ENCODE data around the gene MUC5B.
"Not testable (repeated sequence)": the region's sequence is repeated elsewhere in the genome, so short reads cannot be mapped to it uniquely, and the experiment has no call there.

MUC5B gene

GRCh38 chr11:1222491-1223345 is at the start of gene MUC5B:
Gene MUC5B, plus strand, starts transcription at chr11:1223066. Its CDS starts 58 bp downstream, at chr11:1223124.
- DNase-seq (ENCODE audit: low read depth in 3 of 3) = no peak

- DNase-seq (ENCODE audit: low read depth in 3 of 3) = not testable (repeated sequence)
These were observed 49.5 kb upstream of the MUC5B start for GRCh38 chr11:1173396-1173795.

- DNase-seq (ENCODE audit: low read depth in 3 of 3) = no peak
These were observed 48.2 kb upstream of the MUC5B start for GRCh38 chr11:1174441-1175370.

GRCh38 chr11:1175461-1176223 is 47.2 kb upstream of the MUC5B start:
- no peak for DNase-seq (ENCODE audit: low read depth in 3 of 3)

DNA sequence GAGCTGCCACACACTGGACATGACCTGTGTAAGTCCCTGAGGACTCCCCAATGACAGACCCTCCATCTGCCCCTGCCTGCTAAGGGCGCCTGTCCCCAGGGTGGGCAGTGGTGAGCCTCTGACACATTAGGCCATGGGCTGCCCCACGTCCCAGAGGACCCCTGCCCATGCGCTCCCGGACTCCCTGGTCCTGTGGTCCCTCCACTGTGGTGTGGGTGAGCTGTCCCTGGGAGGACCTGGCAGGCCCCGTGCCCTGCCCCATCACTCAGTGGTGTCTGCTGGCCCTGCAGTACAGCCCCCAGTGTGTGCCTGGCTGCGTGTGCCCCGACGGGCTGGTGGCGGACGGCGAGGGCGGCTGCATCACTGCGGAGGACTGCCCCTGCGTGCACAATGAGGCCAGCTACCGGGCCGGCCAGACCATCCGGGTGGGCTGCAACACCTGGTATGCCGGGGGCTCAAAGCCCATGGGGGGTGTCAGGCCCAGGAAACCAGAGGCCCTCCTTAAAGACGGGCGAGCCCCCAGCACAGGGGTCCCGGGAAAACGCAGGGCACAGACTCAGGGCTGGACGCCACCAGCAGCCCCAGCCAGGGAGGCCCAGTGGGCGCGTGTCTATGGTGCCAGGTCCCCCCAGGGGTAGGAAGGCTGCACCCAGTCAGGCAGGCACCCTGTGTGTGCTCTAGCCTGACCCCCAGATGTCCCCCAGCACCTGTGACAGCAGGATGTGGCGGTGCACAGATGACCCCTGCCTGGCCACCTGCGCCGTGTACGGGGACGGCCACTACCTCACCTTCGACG is 46.4 kb upstream of the MUC5B start:
- no peak for DNase-seq (ENCODE audit: low read depth in 3 of 3)

DNA sequence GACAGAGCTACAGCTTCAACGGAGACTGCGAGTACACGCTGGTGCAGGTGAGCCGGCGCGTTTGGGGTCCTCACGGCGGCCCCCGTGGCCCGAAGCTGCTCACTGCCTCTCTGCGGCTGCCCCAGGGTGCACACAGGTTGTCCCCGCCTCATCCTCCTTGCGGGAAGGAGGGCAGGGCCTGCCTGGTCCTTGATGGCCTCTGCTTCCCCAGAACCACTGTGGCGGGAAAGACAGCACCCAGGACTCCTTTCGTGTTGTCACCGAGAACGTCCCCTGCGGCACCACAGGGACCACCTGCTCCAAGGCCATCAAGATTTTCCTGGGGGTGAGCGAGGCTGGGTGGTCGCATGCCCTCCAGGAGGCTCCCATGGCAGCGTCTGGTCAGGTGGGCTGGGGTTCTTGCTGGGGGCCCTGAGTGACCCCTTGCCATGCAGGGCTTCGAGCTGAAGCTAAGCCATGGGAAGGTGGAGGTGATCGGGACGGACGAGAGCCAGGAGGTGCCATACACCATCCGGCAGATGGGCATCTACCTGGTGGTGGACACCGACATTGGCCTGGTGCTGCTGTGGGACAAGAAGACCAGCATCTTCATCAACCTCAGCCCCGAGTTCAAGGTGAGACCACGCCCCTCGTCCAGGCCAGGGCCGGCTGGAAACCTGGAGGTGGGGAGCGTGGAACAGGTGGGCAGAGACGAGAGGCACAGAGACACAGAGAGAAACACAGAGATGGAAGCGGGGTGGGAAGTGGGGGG is 45.7 kb upstream of the MUC5B start:
- DNase-seq (ENCODE audit: low read depth in 3 of 3) = no peak

GRCh38 chr11:1177771-1178090 is 45.1 kb upstream of the MUC5B start:
- no peak for DNase-seq (ENCODE audit: low read depth in 3 of 3)

DNA sequence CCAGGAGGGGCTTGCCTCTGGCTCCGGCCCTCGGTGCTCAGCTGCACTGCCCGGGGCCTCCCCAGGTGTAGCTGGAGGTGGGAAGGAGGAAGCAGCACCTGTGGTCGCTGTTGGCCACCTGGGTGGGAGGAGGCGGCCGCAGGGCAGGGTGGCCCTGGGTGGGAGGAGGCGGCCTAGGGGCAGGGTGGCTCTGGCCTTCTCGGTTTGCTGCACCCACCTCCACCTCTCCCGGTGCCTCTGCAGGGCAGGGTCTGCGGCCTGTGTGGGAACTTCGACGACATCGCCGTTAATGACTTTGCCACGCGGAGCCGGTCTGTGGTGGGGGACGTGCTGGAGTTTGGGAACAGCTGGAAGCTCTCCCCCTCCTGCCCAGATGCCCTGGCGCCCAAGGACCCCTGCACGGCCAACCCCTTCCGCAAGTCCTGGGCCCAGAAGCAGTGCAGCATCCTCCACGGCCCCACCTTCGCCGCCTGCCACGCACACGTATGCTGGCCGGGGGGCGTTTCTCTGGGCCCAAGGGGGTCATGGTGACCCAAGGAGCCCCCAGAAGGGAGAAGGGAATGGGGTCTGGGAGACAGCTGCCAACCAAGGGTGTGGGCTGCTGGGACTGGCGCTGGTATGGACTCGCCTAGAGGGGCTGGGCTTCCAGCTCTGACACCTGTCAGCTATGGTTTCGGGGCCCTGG is 44.5 kb upstream of the MUC5B start:
- no peak for DNase-seq (ENCODE audit: low read depth in 3 of 3)

DNA sequence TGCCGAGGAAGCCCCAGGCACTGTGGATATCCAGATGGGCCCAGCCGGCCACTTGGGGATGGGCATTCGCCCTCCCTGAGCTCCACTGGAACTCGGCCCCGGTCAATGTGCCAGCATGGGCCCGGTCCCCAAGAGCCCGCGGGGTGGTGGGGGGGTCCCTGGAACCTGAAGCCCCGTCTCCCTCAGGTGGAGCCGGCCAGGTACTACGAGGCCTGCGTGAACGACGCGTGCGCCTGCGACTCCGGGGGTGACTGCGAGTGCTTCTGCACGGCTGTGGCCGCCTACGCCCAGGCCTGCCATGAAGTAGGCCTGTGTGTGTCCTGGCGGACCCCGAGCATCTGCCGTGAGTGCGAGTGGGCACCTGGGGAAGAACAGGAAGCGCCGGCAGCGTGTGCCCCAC is 44.0 kb upstream of the MUC5B start:
- no peak for DNase-seq (ENCODE audit: low read depth in 3 of 3)

DNA sequence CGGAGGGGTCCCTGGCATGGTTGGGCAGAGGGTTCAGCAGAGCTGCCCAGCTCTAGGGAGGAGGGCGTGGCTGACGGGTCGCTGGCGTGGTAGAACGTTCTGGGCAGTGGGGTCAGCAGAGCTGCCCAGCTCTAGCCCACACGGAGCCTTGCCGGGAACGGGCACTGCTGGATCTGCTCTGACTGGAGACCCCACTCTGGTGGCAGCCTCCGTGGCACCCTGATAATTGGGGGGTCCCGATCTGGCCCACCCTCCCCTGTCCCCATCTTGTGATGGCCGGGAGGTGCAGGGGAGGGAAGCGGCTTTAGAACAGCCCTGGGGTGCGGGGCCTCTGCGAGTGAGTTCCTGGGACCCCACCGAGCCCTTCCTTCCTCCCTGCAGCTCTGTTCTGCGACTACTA is 43.2 kb upstream of the MUC5B start:
- no peak for DNase-seq (ENCODE audit: low read depth in 3 of 3)

- no peak for DNase-seq (ENCODE audit: low read depth in 3 of 3)
These were observed 42.7 kb upstream of the MUC5B start for GRCh38 chr11:1180171-1180570.

DNA sequence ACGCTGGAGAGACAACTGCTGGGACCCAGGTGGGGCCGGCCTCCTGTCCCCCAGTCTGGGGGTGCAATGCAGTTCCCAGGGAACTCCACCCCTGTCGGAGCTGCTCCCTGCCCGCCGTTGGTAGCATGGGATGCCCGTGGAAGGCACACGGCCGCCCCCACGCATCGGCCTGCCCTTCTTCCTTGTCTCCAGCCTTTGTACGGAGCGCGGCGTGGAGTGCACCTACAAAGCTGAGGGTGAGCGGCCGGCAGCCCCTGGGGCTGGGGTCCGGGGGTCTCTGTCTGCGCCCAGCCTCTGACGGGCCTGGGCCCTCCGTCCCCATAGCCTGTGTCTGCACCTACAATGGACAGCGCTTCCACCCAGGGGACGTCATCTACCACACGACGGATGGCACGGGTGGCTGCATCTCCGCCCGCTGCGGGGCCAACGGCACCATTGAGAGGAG is 41.9 kb upstream of the MUC5B start:
- no peak for DNase-seq (ENCODE audit: low read depth in 3 of 3)

GRCh38 chr11:1181420-1181819 is 41.4 kb upstream of the MUC5B start:
- no peak for DNase-seq (ENCODE audit: low read depth in 3 of 3)

DNA sequence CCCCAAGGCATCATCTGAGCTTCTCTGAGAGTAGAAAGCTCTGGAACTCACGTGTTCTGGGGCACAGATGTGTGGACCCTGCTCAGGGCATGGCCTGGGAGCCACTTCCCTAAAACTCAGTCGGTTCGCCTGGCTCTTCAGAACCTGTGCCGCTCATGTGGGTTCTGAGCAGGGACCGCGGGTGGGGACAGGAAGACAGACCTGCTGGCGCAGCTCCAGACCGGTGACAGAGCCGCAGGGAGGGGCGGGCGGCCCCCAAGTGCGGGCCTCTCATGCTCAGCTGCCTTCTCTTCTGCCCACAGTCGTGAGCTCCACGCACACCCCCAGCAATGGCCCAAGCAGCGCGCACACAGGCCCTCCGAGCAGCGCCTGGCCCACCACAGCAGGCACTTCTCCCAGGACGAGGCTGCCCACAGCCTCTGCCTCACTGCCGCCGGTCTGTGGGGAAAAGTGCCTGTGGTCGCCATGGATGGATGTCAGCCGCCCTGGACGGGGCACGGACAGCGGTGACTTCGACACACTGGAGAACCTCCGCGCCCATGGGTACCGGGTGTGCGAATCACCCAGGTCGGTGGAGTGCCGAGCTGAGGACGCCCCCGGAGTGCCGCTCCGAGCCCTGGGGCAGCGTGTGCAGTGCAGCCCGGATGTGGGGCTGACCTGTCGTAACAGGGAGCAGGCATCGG is 40.9 kb upstream of the MUC5B start:
- DNase-seq (ENCODE audit: low read depth in 3 of 3) = no peak

GRCh38 chr11:1184139-1184538 is 38.7 kb upstream of the MUC5B start:
- not testable (repeated sequence) for DNase-seq (ENCODE audit: low read depth in 3 of 3)

GRCh38 chr11:1188451-1189130 is 34.3 kb upstream of the MUC5B start:
- not testable (repeated sequence) for DNase-seq (ENCODE audit: low read depth in 3 of 3)

DNA sequence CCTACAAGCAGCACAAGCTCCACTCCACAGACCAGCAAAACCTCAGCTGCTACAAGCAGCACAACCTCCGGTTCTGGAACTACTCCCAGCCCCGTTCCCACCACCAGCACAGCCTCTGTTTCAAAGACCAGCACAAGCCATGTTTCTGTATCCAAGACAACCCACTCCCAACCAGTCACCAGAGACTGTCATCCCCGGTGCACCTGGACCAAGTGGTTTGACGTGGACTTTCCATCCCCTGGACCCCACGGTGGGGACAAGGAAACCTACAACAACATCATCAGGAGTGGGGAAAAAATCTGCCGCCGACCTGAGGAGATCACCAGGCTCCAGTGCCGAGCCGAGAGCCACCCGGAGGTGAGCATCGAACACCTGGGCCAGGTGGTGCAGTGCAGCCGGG is 33.0 kb upstream of the MUC5B start:
- DNase-seq (ENCODE audit: low read depth in 3 of 3) = not testable (repeated sequence)

GRCh38 chr11:1191786-1192470 is 30.9 kb upstream of the MUC5B start:
- not testable (repeated sequence) for DNase-seq (ENCODE audit: low read depth in 3 of 3)

Data from stimulated activated CD4-positive, alpha-beta T cell treated with anti-CD3 and anti-CD28 coated beads, TNF-alpha, amount 100 ng/mL, for 4 hours (primary cell).